H1 (cell line): Measurements from ENCODE around the gene NCF2. TPM values are rescaled to one million over a fixed set of nuclear protein-coding genes. Genes with fewer than 3 reads are reported as not detected.

Source experiments
- CHD7 ChIP-seq: fragments of 300-600 bp; sonication (generic); IDR thresholded peaks from 2 replicates; pipeline ENCODE4 v1.7.1; 2012; ENCODE audit warnings: low read length, moderate library complexity, mild to moderate bottlenecking, inconsistent platforms; ENCODE audit not compliant: insufficient replicate concordance
- polyA plus RNA-seq, 7 experiments: library from polyadenylated mRNA; depleted of rRNA in 3 of 7; stranded (reverse) in 5 of 7; unstranded in 2 of 7; fragments of >200 nt in 5 of 7; fragments of 200-250 nt in 2 of 7; gene quantifications; 1 replicate in 5 of 7; 2 replicates in 1 of 7; 4 replicates in 1 of 7; pipeline versions ENCODE4 v1.2.1 to v1.2.3, GENCODE V29; 2011 to 2013; ENCODE audit warnings: missing spikeins in 2 of 7, mixed read lengths in 2 of 7
- total RNA-seq: library from RNA; stranded (reverse); fragmentation: NEBNext Ultra II Directional; extraction: Animal tissue kit (Norgen Biotek cat#: 25700); gene quantifications from 2 replicates; pipeline ENCODE4 v1.2.1, GENCODE V29; 2021

NCF2 gene
- total and polyA plus RNA-seq, 2 of the 8 experiments (the other 6 are each of a cell fraction or from before 2014, with no cell fraction given), result not detected

DNA sequence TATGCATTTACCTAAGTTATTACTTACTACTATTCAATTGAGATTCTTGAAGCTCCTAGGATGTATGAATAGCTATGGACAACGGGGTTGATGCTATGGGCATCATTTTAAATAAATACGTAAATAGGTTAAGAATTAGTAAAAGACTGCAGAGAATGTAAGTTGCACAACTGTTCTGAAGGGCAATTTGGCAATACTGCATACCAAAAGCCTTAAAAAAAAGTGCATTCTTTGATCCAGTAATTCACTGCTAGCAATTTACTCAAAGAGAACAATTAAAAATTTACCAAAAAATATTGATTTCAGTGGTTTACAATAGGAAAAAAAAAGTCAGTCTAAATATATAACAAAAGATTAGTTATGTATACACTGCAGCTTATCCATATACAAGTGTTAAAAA, 41.9 kb upstream of the NCF2 start (continued):
- no peak for TF ChIP-seq CHD7
- TF ChIP-seq, all 59 proteins: peak for 1
